IPS-NIHi7 (cell line): ENCODE measurements around the gene CENPX.
"Not testable (repeated sequence)": the region's sequence is repeated elsewhere in the genome, so short reads cannot be mapped to it uniquely, and the experiment has no call there.

Source experiments
- DNase-seq: peaks from one replicate; pipeline ENCODE4 v3.0.0; 2012; ENCODE audit warnings: mixed read lengths; ENCODE audit errors: extremely low spot score

CENPX gene

GRCh38 chr17:82039695-82040299, 17.1 kb upstream of the CENPX start:
- no peak for DNase-seq

DNA sequence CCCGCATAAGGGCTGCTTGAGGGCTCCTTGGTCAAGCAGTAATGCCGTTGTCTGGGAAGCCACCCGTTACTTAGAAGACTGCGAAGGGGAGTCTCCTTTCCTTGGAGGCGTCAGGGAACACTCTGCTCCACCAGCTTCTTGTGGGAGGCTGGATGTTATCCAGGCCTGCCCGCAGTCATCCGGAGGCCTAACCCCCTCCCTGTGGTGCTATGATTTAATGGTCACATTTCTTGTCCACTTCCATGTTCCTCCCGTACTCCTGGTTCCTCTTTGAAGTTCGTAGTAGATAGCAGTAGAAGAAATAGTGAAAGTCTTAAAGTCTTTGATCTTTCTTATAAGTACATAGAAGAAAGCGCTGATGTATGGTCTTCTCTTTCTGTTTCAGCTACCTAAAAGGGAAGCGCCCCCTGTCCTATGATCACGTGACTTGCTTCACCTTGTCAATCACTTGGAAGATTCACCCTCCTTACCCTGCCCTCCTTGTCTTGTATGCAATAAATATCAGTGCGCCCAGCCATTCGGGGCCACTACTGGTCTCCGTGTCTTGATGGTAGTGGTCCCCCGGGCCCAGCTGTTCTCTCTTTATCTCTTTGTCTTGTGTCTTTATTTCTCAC, 16.2 kb upstream of the CENPX start:
- not testable (repeated sequence) for DNase-seq

DNA sequence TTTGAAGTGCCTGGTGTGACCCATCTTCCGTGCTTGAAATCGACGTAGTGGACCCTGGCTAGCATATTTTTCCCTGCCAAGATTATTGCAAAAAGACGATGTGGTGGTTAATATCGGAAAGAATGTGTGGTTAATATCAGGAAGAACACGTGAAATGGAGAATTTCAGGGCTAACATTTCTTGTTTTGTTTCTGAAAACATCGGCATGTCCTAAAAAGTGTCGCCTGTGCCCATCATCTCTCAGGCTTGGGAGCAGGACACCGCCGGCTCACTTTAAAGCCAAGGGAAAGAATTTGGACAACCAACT, 15.2 kb upstream of the CENPX start:
- no peak for DNase-seq

GRCh38 chr17:82037092-82037888, 14.6 kb upstream of the CENPX start, which contains the start of gene DCXR:
Gene DCXR (minus strand): TSS chr17:82037697. CDS start chr17:82037682, 15 bp downstream.
- peak; percentile 99 for DNase-seq

DNA sequence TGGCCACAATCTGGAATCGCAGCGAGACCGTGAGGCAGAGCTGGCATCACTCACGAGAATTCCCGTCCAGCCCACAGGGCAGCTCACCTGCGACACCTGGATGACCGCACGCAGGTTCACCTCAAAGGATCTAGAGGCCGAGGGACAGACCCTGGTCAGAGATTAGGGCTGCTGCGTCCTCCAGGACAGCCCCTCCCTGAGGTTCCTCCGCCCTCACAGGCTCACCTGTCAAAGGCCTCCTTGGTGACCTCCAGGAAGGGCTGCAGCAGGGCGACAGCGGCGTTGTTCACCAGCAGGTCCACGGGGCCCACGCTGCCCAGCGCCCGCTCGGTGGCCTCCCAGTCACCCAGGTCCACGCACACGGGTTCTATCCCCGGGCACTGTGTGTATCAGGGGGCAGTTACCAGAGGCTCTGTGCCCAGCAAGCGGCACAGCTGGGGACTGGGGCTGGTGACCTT, 14.0 kb upstream of the CENPX start:
- DNase-seq: no peak

DNA sequence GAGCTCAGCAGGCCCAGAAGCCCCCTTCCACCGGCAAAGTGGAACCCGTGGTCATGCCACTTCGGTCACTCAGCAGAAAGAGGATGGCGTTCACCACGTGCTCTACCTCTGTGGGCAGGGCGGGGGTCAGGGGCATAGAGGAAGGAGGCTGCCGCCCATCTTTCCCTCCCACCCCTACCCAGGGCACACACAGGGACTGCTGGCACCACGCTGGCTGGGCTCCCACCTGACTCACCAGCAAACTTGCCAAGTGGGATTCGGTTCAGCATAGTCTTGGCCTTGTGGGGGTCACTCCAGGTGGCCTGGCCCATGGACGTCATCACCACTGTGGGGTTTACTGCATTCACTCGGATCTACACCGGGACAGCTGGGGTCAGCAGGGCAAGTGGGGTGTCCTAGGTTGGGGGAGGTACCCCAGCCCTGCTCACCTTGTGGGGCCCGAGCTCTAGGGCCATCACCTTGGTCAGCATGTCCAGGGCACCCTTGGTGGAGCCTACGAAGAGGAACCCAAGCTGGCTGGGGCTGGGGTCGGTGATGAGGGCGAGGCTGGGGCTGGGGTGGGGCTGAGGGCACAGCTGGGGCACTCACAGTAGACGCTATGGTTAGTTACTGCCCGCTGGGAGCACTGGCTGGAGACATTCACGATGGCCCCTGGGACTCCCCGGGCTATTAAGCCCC, 13.4 kb upstream of the CENPX start:
- DNase-seq: no peak

DNA sequence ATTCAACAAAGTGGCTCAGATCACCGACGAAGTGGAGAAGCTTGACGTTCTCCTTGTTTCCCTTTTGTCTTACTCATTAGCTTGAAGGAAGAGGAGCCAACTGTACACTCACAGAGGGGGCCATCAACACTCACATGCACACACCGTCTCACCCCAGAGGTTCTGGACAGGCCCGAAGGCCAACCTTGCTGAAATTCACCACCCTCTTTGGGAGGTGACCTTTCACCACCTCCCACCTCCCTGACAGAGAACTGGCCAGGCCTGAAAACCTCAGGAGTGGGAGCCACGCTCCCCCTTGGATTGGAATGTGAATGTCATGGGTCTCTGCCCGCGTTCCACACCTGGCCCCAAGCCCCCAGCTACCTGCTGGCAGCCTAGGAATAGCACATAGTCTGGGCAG, 12.8 kb upstream of the CENPX start:
- DNase-seq: no peak

- no peak for DNase-seq
Observed at GRCh38 chr17:82034371-82035011, 11.8 kb upstream of the CENPX start.

- DNase-seq: no peak
Observed at GRCh38 chr17:82033359-82034085, 10.8 kb upstream of the CENPX start.

DNA sequence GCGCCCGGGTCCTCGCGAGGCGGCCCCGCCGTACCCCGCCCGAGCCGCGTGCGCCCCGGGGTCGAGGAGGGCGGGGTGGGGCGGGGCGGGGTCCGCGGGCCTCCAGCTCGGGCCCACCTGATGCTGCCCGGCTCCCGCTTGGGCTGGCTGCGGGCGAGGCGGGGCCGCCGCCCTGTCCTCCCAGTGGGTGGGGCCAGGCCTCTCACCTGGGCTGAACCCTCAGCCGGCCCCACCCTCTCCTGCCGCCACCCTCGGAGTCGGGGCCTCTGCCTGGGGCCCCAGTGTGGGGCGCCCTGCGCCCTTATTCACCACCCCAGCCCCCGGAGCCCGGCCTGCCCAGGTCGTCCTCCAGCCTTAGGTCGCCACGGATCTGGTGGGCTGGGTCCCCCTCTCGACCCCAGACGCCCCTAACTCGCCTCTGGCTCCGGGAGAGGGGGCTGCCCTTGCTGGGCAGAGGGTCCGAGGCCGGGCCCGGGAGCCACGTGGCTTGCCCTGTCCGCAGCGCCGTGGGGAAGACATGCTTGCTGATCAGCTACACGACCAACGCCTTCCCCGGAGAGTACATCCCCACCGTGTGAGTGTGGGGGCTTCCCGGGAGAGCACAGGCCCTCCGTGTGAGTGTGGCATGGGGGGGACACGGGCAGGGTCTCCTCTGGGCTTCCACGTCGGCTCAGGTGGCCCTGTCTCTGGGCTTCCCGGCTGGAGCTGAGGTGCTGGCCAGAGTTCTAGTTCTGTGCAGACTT, 9.4 kb upstream of the CENPX start:
- peak; percentile 82 for DNase-seq

DNA sequence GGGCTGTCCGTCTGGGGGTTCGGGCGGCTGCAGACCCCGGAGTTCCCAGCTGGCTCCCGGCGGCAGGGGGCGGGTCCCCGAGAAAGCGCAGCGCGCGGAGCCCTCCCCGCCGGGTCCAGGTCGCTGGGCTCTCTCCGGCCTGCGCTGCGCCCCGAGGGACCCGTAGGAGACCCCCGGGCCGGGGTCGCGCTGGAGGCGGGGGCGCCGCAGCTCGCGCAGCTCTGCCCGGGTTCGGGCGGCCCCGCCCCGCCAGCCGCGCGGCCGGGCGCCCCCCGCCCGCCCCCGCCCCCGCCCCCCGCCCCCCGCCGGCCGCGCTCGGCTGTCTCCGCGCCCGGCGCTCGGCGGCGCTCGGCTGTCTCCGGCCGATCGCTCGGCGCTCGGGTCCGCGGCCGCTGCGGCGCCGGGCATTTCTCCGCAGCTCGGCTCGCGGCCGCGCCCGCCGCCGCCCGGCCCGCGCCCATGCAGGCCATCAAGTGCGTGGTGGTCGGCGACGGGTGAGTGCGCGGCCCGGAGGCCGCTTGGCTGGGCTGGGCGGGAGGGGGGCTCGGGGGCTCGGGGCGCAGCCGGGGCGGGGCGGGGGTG, 8.7 kb upstream of the CENPX start, which contains the start of gene RAC3:
TSS of gene RAC3 (plus strand) at position 376 of the 582 bp plus-strand sequence. CDS start at position 460, 84 bp downstream.
- DNase-seq: peak; percentile 67

GRCh38 chr17:82030470-82031302, 8.0 kb upstream of the CENPX start:
- DNase-seq: peak; percentile 86

DNA sequence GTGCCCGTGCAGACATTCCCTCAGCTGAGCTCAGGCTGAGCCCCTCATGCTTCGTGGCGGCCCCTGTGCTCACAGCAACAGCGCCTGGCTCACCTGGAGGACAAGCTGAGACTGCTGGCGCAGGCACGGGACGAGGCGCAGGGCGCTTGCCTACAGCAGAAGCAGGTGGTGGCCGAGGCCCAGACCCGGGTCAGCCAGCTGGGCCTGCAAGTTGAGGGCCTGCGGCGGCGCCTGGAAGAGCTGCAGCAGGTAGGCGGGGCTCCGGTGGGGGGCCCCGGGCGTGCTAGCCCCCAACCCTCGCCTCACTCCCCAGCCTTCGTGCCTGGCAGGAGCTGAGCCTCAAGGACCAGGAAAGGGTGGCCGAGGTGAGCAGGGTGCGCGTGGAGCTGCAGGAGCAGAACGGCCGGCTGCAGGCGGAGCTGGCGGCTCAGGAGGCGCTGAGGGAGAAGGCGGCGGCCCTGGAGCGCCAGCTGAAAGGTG, 7.4 kb upstream of the CENPX start:
- no peak for DNase-seq

DNA sequence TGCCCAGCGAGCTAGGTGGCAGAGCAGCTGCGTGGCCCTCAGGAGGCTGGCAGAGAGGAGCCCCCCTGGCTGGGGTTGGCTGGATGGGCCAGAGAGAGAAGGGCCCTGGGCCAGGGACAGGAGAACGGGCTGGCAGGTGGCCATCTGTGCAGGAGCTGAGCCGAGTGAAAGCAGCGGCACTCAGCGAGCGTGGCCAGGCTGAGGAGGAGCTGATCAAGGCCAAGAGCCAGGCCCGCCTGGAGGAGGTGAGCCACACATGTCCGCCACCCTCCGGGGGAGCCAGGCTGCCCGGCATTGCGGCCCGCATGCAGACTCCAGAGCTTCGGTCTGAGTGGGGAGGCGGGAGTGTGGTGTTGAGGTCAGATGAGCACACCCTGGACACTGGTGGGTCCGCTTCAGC, 6.7 kb upstream of the CENPX start:
- DNase-seq: no peak

DNA sequence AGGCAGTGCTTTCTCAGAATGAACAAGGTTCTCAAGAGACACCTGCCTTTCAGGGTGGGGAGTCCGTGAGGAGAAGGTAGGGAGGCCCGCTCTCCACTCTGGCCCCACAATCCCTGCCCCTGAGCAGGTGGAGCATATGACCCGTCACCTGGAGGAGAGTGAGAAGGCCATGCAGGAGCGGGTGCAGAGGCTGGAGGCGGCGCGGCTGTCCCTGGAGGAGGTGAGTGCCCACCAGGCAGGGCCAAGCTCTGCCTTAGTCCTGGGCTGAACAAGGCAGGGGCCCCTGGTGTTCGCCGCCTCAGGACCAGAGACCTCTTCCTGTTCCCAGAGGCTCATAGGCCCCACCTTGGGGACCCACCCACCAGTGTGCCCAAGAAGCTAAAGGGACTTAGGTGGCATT, 6.3 kb upstream of the CENPX start:
- no peak for DNase-seq

DNA sequence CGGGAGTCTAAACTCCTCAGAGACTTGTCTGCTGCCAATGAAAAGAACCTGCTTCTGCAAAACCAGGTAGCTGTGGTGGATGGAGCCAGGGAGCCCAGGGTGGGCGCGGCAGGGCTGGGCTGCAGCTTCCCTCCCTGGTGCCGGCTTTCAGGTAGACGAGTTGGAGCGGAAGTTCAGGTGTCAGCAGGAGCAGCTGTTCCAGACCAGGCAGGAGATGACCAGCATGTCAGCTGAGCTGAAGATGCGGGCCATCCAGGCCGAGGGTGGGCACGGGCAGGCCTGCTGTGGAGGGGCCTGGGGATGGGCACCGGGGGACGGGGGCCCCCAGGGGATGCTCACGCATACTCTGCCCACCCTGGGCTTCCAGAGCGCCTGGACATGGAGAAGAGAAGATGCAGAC, 5.6 kb upstream of the CENPX start:
- no peak for DNase-seq

GRCh38 chr17:82025401-82026107, 2.9 kb upstream of the CENPX start:
- no peak for DNase-seq

GRCh38 chr17:82024859-82025258, 2.2 kb upstream of the CENPX start:
- DNase-seq: no peak
